Measurements from ENCODE around the gene SYNPO2L.
A peak's percentile ranks its signal among the peaks of the same experiment; 100 is the strongest.

The SYNPO2L gene

GRCh38 chr10:73648975-73649829 lies 6.6 kb downstream of the SYNPO2L start:
- Histone ChIP-seq H3K9ac (ENCODE audit: low read length) (no peak overlapping the region), H3K27me3 (replicated peaks; ENCODE audit: insufficient read depth, low read length) (no peaks in the 10 kb centered on the region), H3K27ac (ENCODE audit: low read length) (no peak overlapping the region), H4K20me1 (ENCODE audit: insufficient read depth, low read length) (no peaks in the 10 kb centered on the region), H3K9me3 (replicated peaks; ENCODE audit: insufficient read depth, low read length) (no peaks in the 10 kb centered on the region), H3K4me2 (ENCODE audit: low read depth, low read length) (no peak overlapping the region), H3F3A (ENCODE audit: insufficient read depth, low read length) (no peaks in the 10 kb centered on the region), H3K79me2 (ENCODE audit: low read length) (no peaks in the 10 kb centered on the region), H3K36me3 (replicated peaks; ENCODE audit: insufficient read depth, low read length) (no peaks in the 10 kb centered on the region), H3K4me1 (ENCODE audit: low read length) (peaks cover 19% of the 10 kb centered on the region), H3K4me3 (ENCODE audit: low read length) (no peak overlapping the region), H3K9me2 (replicated peaks; ENCODE audit: insufficient read depth, low read length) (no peaks in the 10 kb centered on the region), H2AFZ (ENCODE audit: low read length) (no peak overlapping the region)
- no peak for TF ChIP-seq CTCF (IDR thresholded peaks at IDR 0.05; ENCODE audit: low read length)
- no peak for DNase-seq

- no peaks in the 10 kb centered on the region for H3K27me3 ChIP-seq (replicated peaks; ENCODE audit: insufficient read depth, low read length)
- TF ChIP-seq EZH2phosphoT487 (IDR thresholded peaks at IDR 0.05; ENCODE audit: low read length) (no peak), EZH2 (optimal IDR thresholded peaks at IDR 0.05; ENCODE audit: low read depth, low read length) (no peak), CTCF (IDR thresholded peaks at IDR 0.05; ENCODE audit: low read length) (no peak)
- H3K36me3 ChIP-seq (replicated peaks; ENCODE audit: insufficient read depth, low read length): no peaks in the 10 kb centered on the region
- 0 out of 2 replicates have a peak overlapping the region, but pooled peaks have one; percentile 11 for H2AFZ ChIP-seq (ENCODE audit: low read length)
- no peaks in the 10 kb centered on the region for H3K9me3 ChIP-seq (replicated peaks; ENCODE audit: insufficient read depth, low read length)
- no peak overlapping the region for H3K27ac ChIP-seq (ENCODE audit: low read length)
- no peak overlapping the region for H3K4me2 ChIP-seq (ENCODE audit: low read depth, low read length)
- H3K4me3 ChIP-seq (ENCODE audit: low read length): no peak overlapping the region
- no peaks in the 10 kb centered on the region for H3F3A ChIP-seq (ENCODE audit: insufficient read depth, low read length)
- H3K4me1 ChIP-seq (ENCODE audit: low read length): peaks cover 19% of the 10 kb centered on the region
- no peaks in the 10 kb centered on the region for H3K79me2 ChIP-seq (ENCODE audit: low read length)
- no peak for DNase-seq
- H3K9ac ChIP-seq (ENCODE audit: low read length): no peak overlapping the region
- no peaks in the 10 kb centered on the region for H3K9me2 ChIP-seq (replicated peaks; ENCODE audit: insufficient read depth, low read length)
- no peaks in the 10 kb centered on the region for H4K20me1 ChIP-seq (ENCODE audit: insufficient read depth, low read length)
These were observed 7.8 kb downstream of the SYNPO2L start for GRCh38 chr10:73647875-73648651.

- H3K4me3 ChIP-seq (ENCODE audit: low read length): no peak overlapping the region
- no peaks in the 10 kb centered on the region for H3K36me3 ChIP-seq (replicated peaks; ENCODE audit: insufficient read depth, low read length)
- H3K4me1 ChIP-seq (ENCODE audit: low read length): peaks cover 19% of the 10 kb centered on the region
- H2AFZ ChIP-seq (ENCODE audit: low read length): 0 out of 2 replicates have a peak overlapping the region, but pooled peaks have one; percentile 11
- H3K9me2 ChIP-seq (replicated peaks; ENCODE audit: insufficient read depth, low read length): no peaks in the 10 kb centered on the region
- no peaks in the 10 kb centered on the region for H4K20me1 ChIP-seq (ENCODE audit: insufficient read depth, low read length)
- no peaks in the 10 kb centered on the region for H3K27me3 ChIP-seq (replicated peaks; ENCODE audit: insufficient read depth, low read length)
- H3K27ac ChIP-seq (ENCODE audit: low read length): no peak overlapping the region
- no peak for TF ChIP-seq EZH2phosphoT487 (IDR thresholded peaks at IDR 0.05; ENCODE audit: low read length)
- no peak for TF ChIP-seq EZH2 (optimal IDR thresholded peaks at IDR 0.05; ENCODE audit: low read depth, low read length)
- TF ChIP-seq CTCF (IDR thresholded peaks at IDR 0.05; ENCODE audit: low read length): no peak
- DNase-seq: no peak
- no peak overlapping the region for H3K4me2 ChIP-seq (ENCODE audit: low read depth, low read length)
- no peaks in the 10 kb centered on the region for H3K9me3 ChIP-seq (replicated peaks; ENCODE audit: insufficient read depth, low read length)
- no peaks in the 10 kb centered on the region for H3K79me2 ChIP-seq (ENCODE audit: low read length)
- no peak overlapping the region for H3K9ac ChIP-seq (ENCODE audit: low read length)
- H3F3A ChIP-seq (ENCODE audit: insufficient read depth, low read length): no peaks in the 10 kb centered on the region
These were observed 8.5 kb downstream of the SYNPO2L start for GRCh38 chr10:73647211-73647874.

Measured in MM.1S (cell line).